H1 (cell line): ENCODE data around the gene TARDBP. TPM values are rescaled to one million over a fixed set of nuclear protein-coding genes. Genes with fewer than 3 reads are reported as not detected.
"Not testable (repeated sequence)": the region's sequence is repeated elsewhere in the genome, so short reads cannot be mapped to it uniquely, and the experiment has no call there.

Experiments used
- CTCF ChIA-PET: fragments of 300-600 bp; sonication (Branson Sonifier 250); formaldehyde crosslinking; loops from one replicate; lab custom pipeline; 2021; ENCODE audit not compliant: partially characterized antibody; lab: Charles Lee
- POLR2A ChIA-PET: fragments of 300-600 bp; sonication (Branson Sonifier 250); formaldehyde crosslinking; loops from one replicate; lab custom pipeline; 2021; ENCODE audit warnings: inconsistent platforms; ENCODE audit not compliant: partially characterized antibody; lab: Charles Lee
- DNase-seq, 2 experiments: peaks; one replicate each; pipeline versions ENCODE4 v3.0.0 to v3.0.0-alpha.2; 2010 to 2022; ENCODE audit warnings: low spot score in 2 of 2, low read depth in 1 of 2, mixed read lengths in 1 of 2
- FAIRE-seq: peaks from 2 replicates; lab custom pipeline; 2011; peaks lifted over from hg19 to GRCh38; lab: Jason Lieb, UNC
- H2AFZ ChIP-seq: 2 replicates; pipeline ENCODE4 v1.8.1; 2012; ENCODE audit warnings: low read length, inconsistent platforms
- H2AK5ac ChIP-seq: 2 replicates; pipeline ENCODE4 v1.6.1; 2013; ENCODE audit warnings: low read depth, low read length
- H2BK120ac ChIP-seq: replicated peaks from 2 replicates; pipeline ENCODE3; 2013; ENCODE audit warnings: low read depth, low read length, inconsistent platforms
- H2BK12ac ChIP-seq: 2 replicates; pipeline ENCODE4 v1.6.1; 2013; ENCODE audit warnings: low read depth, low read length
- H2BK15ac ChIP-seq: 2 replicates; pipeline ENCODE4 v1.6.1; 2013; ENCODE audit warnings: low read length
- H2BK20ac ChIP-seq: 2 replicates; pipeline ENCODE4 v1.6.1; 2013; ENCODE audit warnings: low read length
- H2BK5ac ChIP-seq: 2 replicates; pipeline ENCODE4 v1.6.1; 2013; ENCODE audit warnings: low read depth, low read length
- H3K14ac ChIP-seq: 2 replicates; pipeline ENCODE4 v1.6.1; 2013; ENCODE audit warnings: inconsistent platforms; ENCODE audit not compliant: insufficient read length
- H3K18ac ChIP-seq: 2 replicates; pipeline ENCODE4 v1.6.1; 2013; ENCODE audit warnings: low read length; ENCODE audit errors: extremely low read depth
- H3K23ac ChIP-seq: 2 replicates; pipeline ENCODE4 v1.6.1; 2013; ENCODE audit warnings: inconsistent platforms; ENCODE audit not compliant: insufficient read length
- H3K23me2 ChIP-seq: 2 replicates; pipeline ENCODE4 v1.6.1; 2013; ENCODE audit warnings: low read depth, low read length
- H3K27ac ChIP-seq: 2 replicates; pipeline ENCODE4 v1.6.1; 2011; ENCODE audit warnings: low read depth, low read length, inconsistent platforms
- H3K27me3 ChIP-seq, 4 experiments: replicated peaks in 1 of 4; 1 replicate in 1 of 4; 2 replicates in 3 of 4; pipeline versions ENCODE4 v1.6.1 to v1.8.1; 2011 to 2013; ENCODE audit warnings: low read length in 3 of 4, mild to moderate bottlenecking in 3 of 4, inconsistent platforms in 2 of 4, mixed read lengths in 2 of 4, moderate library complexity in 1 of 4; ENCODE audit not compliant: control insufficient read depth in 3 of 4, insufficient read depth in 3 of 4; ENCODE audit errors: extremely low read depth in 1 of 4
- H3K36me3 ChIP-seq, 4 experiments: 2 replicates each; pipeline versions ENCODE4 v1.6.1 to v1.8.1; 2011 to 2013; ENCODE audit warnings: mild to moderate bottlenecking in 4 of 4, low read length in 3 of 4, moderate library complexity in 2 of 4, control low read depth in 1 of 4, inconsistent platforms in 1 of 4; ENCODE audit not compliant: insufficient read depth in 4 of 4, control insufficient read depth in 2 of 4
- H3K4ac ChIP-seq: replicated peaks from 2 replicates; pipeline ENCODE3; 2013; ENCODE audit warnings: low read length, low read depth, mixed read lengths, inconsistent platforms; ENCODE audit not compliant: insufficient read length
- H3K4me1 ChIP-seq, 4 experiments: replicated peaks in 1 of 4; 1 replicate in 1 of 4; 2 replicates in 3 of 4; pipeline versions ENCODE4 v1.6.1 to v1.8.1; 2011 to 2013; ENCODE audit warnings: low read length in 3 of 4, inconsistent platforms in 2 of 4, mixed read lengths in 1 of 4; ENCODE audit not compliant: insufficient read depth in 4 of 4, control insufficient read depth in 3 of 4
- H3K4me2 ChIP-seq, 2 experiments: 2 replicates each; pipeline versions ENCODE4 v1.6.1 to v1.8.1; 2011 to 2013; ENCODE audit warnings: low read depth in 2 of 2, low read length in 2 of 2, control low read depth in 1 of 2, inconsistent platforms in 1 of 2, mild to moderate bottlenecking in 1 of 2; ENCODE audit not compliant: insufficient read depth in 1 of 2
- H3K4me3 ChIP-seq, 4 experiments: fragments of 200-600, 300-600 bp in 1 of 4; sonication (generic), shearing (Covaris generic), sonication (Bioruptor Twin) in 1 of 4; 2 replicates each; pipeline versions ENCODE4 v1.5.1 to v1.8.1; 2011 to 2016; ENCODE audit warnings: low read length in 4 of 4, low read depth in 3 of 4, control low read depth in 2 of 4, inconsistent platforms in 2 of 4, mild to moderate bottlenecking in 2 of 4, mixed read lengths in 1 of 4, moderate library complexity in 1 of 4; ENCODE audit not compliant: insufficient read depth in 2 of 4; ENCODE audit errors: extremely low read depth in 1 of 4
- H3K56ac ChIP-seq: replicated peaks from 2 replicates; pipeline ENCODE3; 2013; ENCODE audit warnings: low read depth, mild to moderate bottlenecking, mixed read lengths, low read length, inconsistent platforms; ENCODE audit not compliant: insufficient read length
- H3K79me1 ChIP-seq: 2 replicates; pipeline ENCODE4 v1.6.1; 2013; ENCODE audit warnings: low read depth, low read length, control low read depth
- H3K79me2 ChIP-seq, 2 experiments: 2 replicates each; pipeline versions ENCODE4 v1.6.1 to v1.8.1; 2012 to 2013; ENCODE audit warnings: low read length in 2 of 2, mild to moderate bottlenecking in 2 of 2, inconsistent platforms in 1 of 2; ENCODE audit not compliant: insufficient read depth in 2 of 2, control insufficient read depth in 1 of 2
- H3K9ac ChIP-seq, 4 experiments: replicated peaks in 1 of 4; 1 replicate in 1 of 4; 2 replicates in 3 of 4; pipeline versions ENCODE4 v1.6.1 to v1.8.1; 2011 to 2013; ENCODE audit warnings: low read depth in 3 of 4, low read length in 3 of 4, control low read depth in 2 of 4, mild to moderate bottlenecking in 2 of 4, moderate library complexity in 2 of 4, inconsistent platforms in 1 of 4; ENCODE audit errors: extremely low read depth in 1 of 4
- H3K9me3 ChIP-seq, 2 experiments: 2 replicates each; pipeline versions ENCODE4 v1.6.1 to v1.8.1; 2012 to 2013; ENCODE audit warnings: mild to moderate bottlenecking in 2 of 2, moderate library complexity in 2 of 2, control low read depth in 1 of 2, inconsistent platforms in 1 of 2, low read depth in 1 of 2, low read length in 1 of 2, mixed read lengths in 1 of 2; ENCODE audit not compliant: insufficient read depth in 2 of 2
- H4K20me1 ChIP-seq, 2 experiments: replicated peaks in 1 of 2; 2 replicates each; pipeline versions ENCODE3 to v1.8.1; 2011 to 2013; ENCODE audit warnings: inconsistent platforms in 2 of 2, low read length in 2 of 2, mild to moderate bottlenecking in 1 of 2; ENCODE audit not compliant: insufficient read depth in 2 of 2, control insufficient read depth in 1 of 2
- H4K5ac ChIP-seq: 2 replicates; pipeline ENCODE4 v1.6.1; 2013; ENCODE audit warnings: low read length, low read depth, mixed read lengths, inconsistent platforms; ENCODE audit not compliant: insufficient read length
- H4K8ac ChIP-seq: 2 replicates; pipeline ENCODE4 v1.8.0; 2013; ENCODE audit warnings: mild to moderate bottlenecking, moderate library complexity, low read length, inconsistent platforms; ENCODE audit not compliant: insufficient read depth; ENCODE audit errors: extremely low read depth
- H4K91ac ChIP-seq: replicated peaks from 2 replicates; pipeline ENCODE3; 2013; ENCODE audit warnings: low read length, mixed read lengths, inconsistent platforms; ENCODE audit not compliant: insufficient read length
- WGBS, 2 experiments: shearing (Covaris generic) in 1 of 2; methylation state at CpG; one replicate each; pipeline versions ENCODE4 v1.1.6 to v1.1.7; 2013 to 2015; ENCODE audit warnings: low lambda C conversion rate in 2 of 2, mixed read lengths in 2 of 2, inconsistent platforms in 1 of 2, low coverage in 1 of 2, missing lambda C conversion rate in 1 of 2; ENCODE audit not compliant: insufficient replicate concordance in 2 of 2, insufficient coverage in 1 of 2, insufficient read length in 1 of 2; ENCODE audit errors: extremely low coverage in 1 of 2, missing lambda C conversion rate in 1 of 2; 5-methylcytosine and 5-hydroxymethylcytosine counted together
- polyA plus RNA-seq, 7 experiments: library from polyadenylated mRNA; depleted of rRNA in 3 of 7; stranded (reverse) in 5 of 7; unstranded in 2 of 7; fragments of >200 nt in 5 of 7; fragments of 200-250 nt in 2 of 7; gene quantifications; 1 replicate in 5 of 7; 2 replicates in 1 of 7; 4 replicates in 1 of 7; pipeline versions ENCODE4 v1.2.1 to v1.2.3, GENCODE V29; 2011 to 2013; ENCODE audit warnings: missing spikeins in 2 of 7, mixed read lengths in 2 of 7
- total RNA-seq: library from RNA; stranded (reverse); fragmentation: NEBNext Ultra II Directional; extraction: Animal tissue kit (Norgen Biotek cat#: 25700); gene quantifications from 2 replicates; pipeline ENCODE4 v1.2.1, GENCODE V29; 2021

TARDBP gene
- total and polyA plus RNA-seq, 2 of the 8 experiments (the other 6 are each of a cell fraction or from before 2014, with no cell fraction given), result 144 to 240 TPM

DNA sequence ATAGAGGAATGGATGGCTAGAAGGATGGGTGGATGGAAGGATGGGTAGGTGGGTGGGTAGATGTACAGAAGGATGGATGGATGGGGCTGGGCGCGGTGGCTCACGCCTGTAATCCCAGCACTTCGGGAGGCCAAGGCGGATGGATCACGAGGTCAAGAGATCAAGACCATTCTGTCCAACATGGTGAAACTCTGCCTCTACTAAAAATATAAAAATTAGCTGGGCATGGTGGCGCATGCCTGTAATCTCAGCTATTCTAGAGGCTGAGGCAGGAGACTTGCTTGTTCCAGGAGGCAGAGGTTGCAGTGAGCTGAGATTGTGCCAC lies 27.6 kb downstream of the TARDBP start:
- not testable (repeated sequence) for DNase-seq, H3K4me2 ChIP-seq, H4K5ac ChIP-seq, H3K9ac ChIP-seq, H2BK12ac ChIP-seq, H2AK5ac ChIP-seq, H4K91ac ChIP-seq, H2BK15ac ChIP-seq, H3K4me1 ChIP-seq, H3K27me3 ChIP-seq, H2BK5ac ChIP-seq, H3K9me3 ChIP-seq, H3K56ac ChIP-seq, H3K36me3 ChIP-seq, H3K79me1 ChIP-seq, H3K18ac ChIP-seq, H3K4me3 ChIP-seq, H3K14ac ChIP-seq, H3K27ac ChIP-seq, H3K79me2 ChIP-seq, FAIRE-seq, H3K23ac ChIP-seq, H2BK120ac ChIP-seq, H4K8ac ChIP-seq, H2AFZ ChIP-seq, H3K4ac ChIP-seq, H2BK20ac ChIP-seq
- Histone ChIP-seq H3K23me2 (peaks cover 32% of the 10 kb centered on the region; the same call in 1 of the 2 replicates), H4K20me1 (peaks cover 0 to 13% of the 10 kb centered on the region in 2 experiments)
- 90% methylated on average over 2 of the region's 7 CpGs; no CpG with 5 or more reads in 1 of the 2 experiments for WGBS, 2 experiments
- CTCF ChIA-PET, result interaction anchor here (5.8 to 7.4 kb wide), 2 partner anchors 12 to 23 kb away, joined by 115 to 168 read pairs; partner anchors contain the start of genes MASP2 and SRM
- POLR2A ChIA-PET, result interaction anchor here (0.9 to 3.9 kb wide), 2 partner anchors 12 kb away, joined by 3 to 31 read pairs; no protein-coding TSS in a partner anchor
